ENCODE measurements around the gene TNS1.

TNS1 gene

DNA sequence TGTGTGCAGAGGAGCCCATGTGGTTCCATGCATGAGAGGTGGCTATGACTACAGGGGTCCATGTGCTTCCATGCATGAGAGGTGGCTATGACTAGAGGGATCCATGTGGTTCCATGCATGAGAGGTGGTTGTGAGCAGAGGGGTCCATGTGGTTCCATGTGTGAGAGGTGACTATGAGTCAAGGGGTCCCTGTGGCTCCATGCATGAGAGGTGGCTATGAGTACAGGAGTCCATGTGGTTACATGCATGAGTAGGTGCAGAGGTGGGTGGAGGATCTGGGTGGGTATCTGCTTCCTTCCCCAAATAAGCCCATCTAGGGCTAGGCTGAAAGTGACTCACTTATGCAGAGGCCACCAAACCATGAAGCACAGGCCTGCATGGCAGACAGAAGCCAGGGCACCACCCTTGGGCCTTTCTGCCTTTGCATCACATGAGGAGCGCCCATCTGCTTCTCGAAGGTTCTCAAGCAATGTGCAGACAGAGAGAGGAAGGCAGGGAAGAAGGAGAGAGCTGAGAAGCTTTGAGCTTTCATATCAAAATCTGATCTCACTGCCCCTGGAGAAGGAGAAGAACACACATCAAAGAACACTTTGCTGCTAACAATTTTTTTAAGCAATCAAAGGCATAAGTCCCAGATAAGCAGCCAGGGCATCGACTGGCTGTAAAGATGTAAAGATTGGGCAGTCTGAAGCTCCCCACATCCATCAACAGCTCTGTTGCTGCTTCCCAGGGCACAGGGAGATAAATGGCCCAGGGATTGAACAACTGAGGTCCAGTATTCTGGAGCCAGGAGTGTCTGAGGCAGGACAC is 137.6 kb downstream of the TNS1 start:
- DNase-seq, result peak; percentile 58 to 82

DNA sequence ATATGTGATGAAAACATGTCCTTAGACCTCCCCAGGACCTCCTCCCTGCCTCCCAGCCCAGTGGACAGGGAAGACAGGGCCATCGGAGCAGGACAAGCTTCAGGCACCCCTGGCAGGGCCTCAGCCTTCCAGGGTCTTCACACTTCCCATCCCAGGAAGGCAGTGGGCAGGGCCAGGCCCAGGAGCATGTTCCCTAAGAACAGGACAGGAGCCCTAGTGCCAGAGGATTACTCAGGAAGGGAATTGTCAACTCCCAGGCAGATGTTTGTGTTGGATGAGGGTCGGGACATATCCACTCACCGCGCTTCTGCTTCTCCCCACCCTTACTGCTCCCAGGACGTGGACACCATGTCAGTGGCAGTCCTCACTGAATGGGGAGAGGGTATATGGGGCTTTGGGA is 138.9 kb downstream of the TNS1 start:
- DNase-seq, result no peak

- DNase-seq, result no peak
Observed at GRCh38 chr2:217861334-217861877, 141.4 kb downstream of the TNS1 start.

DNA sequence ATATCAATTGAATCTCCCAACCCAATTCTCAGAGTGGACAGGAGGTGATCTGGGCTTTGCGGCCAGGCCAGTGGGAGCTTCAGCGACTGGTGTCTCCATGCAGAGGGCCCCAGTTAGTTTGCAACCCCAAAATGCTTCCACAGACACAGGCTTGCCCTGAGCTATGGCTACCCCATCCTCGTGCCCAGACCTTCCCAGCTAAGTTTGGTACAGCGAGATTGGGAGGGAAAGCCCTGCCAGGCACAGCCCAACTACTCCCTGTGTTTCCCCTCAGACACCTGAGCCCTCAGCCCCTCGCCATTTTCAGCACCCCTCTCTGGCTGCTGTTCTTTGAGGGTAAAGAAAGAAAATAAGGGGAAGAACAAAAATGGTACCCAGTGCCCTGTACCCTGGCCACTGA is 142.9 kb downstream of the TNS1 start:
- no peak for DNase-seq

DNA sequence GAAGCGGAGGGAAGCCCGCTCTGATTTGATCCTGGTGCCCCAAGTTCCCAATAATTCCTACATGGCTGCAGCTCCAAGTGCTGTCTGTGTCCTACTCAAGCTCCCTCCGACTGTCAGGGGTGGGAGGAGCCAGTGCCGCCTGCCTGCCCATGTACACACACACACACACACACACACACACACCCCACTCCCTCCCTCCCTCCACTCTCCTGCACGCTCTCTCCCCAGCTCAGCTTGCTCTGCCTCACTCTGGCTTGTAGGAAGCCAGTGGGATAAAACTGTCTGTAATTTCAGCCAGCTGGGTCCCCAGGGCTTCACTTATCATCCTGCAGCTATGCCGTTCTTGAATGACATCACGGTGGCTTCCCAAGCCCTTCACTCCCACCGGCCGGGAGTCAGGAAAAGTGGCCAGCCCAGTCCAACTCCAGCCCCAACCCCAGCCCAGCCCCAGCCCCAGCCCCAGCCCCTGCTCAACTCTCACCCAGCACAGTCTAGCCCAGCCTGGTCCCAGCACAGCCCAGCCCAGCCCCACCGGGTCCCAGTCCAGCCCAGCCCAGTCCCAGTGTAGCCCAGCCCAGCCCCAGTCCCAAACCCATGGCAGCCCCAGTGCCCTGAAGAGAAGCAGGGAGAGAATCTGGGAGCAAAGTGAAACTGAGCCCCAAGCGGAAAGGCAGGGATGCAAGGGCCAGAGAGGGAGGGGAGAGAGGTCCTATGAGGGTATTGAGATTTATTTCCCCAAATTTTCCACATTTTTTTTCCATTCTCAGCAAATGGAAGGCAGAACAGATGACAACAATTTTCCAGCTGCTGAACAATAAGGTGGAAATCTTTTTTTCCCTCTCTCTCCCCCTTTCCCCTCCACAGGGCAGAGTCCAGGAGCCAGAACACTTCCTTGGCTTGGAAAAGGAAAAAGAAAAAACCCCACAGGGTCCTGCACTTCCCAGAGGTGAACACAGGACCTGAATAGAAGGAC is 144.0 kb downstream of the TNS1 start:
- no peak for DNase-seq

DNA sequence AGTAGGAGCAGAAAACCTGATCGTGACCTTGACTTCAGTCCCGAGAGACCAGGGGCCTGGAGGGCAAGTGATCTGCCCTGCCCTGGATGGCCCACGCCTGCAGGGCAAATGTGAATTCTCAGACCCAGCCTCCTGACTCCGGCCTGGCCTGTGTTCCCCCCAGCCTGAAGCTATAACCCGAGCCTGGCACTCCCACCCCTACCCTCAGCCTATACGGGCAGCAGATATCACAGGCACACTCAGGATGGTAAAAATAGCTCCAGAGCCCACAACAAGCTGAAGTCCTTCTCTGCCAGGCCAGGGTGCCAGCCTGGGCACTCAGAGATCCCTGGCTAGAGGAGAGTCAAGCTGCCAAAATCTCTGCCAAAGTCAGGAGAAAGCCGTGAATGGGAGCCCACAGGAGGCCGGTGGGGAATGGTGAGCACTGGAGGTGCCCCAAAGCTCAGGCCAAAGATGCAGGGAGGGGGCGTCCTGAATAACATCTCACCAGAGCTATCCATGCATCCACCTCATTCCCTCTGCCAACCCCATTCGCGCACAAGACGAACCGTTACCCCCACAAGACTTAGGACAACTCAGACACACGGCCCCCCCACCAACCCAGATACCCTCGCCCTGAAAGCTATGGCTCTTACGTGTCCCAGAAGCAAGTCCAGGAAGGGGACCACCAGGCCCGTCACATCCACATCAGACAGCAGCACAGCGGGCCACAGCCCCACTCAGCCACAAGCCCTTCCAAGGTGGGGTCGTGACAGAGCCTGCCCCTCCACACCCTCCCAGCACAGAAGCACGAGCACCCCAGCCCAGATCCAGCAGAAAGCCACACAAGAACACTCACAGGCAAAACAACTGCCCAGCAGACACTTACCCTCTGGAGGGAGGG is 144.9 kb downstream of the TNS1 start:
- no peak for DNase-seq

GRCh38 chr2:217856871-217857270 is 145.9 kb downstream of the TNS1 start:
- no peak for DNase-seq

- no peak for DNase-seq
Observed at GRCh38 chr2:217856159-217856558, 146.6 kb downstream of the TNS1 start.

GRCh38 chr2:217854684-217855420 is 147.9 kb downstream of the TNS1 start:
- peak in 1 of 2 donors; percentile 50 for DNase-seq

DNA sequence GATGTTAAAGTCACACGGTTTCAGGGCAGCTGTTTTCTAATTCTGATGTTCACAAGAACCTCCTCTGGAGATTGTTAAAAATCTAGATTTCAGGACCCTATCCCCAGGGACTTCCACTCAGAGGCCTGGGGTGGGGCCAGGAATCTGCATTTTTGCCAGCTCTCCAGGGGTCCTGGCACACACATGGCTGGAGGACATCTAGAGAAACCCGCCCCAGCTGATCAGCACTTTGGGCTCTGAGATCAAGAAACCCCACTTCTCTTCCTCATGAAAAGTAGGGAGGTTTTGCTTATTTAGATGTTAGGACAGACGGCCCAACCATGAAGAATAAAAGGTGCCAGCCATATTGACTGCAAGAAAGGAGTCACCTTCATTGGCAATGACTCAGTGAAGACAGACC is 148.8 kb downstream of the TNS1 start:
- no peak for DNase-seq

GRCh38 chr2:217853301-217853881 is 149.4 kb downstream of the TNS1 start:
- no peak for DNase-seq

GRCh38 chr2:217852555-217853211 is 150.1 kb downstream of the TNS1 start:
- no peak for DNase-seq

DNA sequence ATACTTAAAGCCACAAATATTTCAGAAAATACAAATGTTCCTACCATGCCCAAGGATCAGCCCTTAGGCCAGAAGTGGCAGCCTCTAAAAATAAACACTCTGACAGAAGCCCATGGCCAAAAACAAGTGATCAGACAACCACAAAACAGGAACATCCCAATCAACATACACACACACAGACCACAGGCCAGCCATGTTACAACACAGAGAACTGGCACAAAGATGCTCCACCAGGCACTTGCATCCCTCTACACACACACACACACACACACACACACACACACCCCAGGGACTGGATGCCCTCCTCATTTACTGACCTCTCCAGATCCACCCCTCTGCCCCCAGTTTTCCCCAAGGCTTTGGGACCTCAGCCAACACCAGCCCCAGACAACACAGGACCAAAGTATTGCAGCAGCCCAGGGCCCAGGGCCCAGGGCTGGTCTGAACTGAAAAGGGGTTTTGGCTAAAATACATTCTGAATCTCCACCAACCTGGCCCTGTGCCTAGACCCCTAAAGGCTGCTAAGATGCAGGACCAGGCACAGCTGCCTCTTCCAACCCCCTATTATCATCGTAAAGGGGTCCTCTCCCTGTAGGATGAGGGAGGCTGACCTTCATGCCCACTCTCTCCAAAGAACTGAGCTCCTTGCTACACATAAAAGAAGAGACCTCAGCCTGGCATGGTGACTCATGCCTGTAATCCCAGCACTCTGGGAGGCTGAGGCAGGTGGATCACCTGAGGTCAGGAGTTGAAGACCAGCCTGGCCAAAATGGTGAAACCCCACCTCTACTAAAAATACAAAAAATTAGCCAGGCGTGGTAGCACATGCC is 151.4 kb downstream of the TNS1 start:
- DNase-seq, result peak; percentile 85 to 88

GRCh38 chr2:217849154-217849975 is 153.4 kb downstream of the TNS1 start:
- no peak for DNase-seq

- no peak for DNase-seq
Observed at GRCh38 chr2:217848351-217848957, 154.3 kb downstream of the TNS1 start.

- DNase-seq, result no peak
Observed at GRCh38 chr2:217847552-217848350, 155.0 kb downstream of the TNS1 start.

GRCh38 chr2:217847115-217847514 is 155.7 kb downstream of the TNS1 start:
- DNase-seq, result no peak

All from inflammatory macrophage (primary cell).